HEK293 (cell line): ENCODE measurements around the gene COX7A2.

Source experiments
- CTCF ChIA-PET: fragments of 350-600 bp; formaldehyde crosslinking; extraction: SDS; loops from one replicate; lab custom pipeline; 2021; ENCODE audit warnings: antibody characterized with exemption; lab: Yijun Ruan, JAX
- POLR2A ChIA-PET: fragments of 300-600 bp; formaldehyde crosslinking; extraction: SDS; loops from one replicate; lab custom pipeline; 2020; ENCODE audit warnings: antibody characterized with exemption, inconsistent platforms; lab: Yijun Ruan, JAX
- H3K27ac ChIP-seq: fragments of 200-500 bp; sonication (Bioruptor generic); 2 replicates; pipeline ENCODE4 v1.5.1; 2014; ENCODE audit warnings: low read depth, low read length, control low read depth, inconsistent platforms; ENCODE audit errors: extremely low read depth
- H3K36me3 ChIP-seq, 2 experiments: fragments of 200-500 bp in 1 of 2; sonication (Bioruptor generic) in 1 of 2; 1 replicate in 1 of 2; 2 replicates in 1 of 2; pipeline ENCODE4 v1.5.1; 2014 to 2017; ENCODE audit warnings: inconsistent platforms in 2 of 2, low read length in 2 of 2; ENCODE audit not compliant: control insufficient read depth in 2 of 2, insufficient read depth in 1 of 2
- H3K4me1 ChIP-seq: fragments of 200-500 bp; sonication (Bioruptor generic); 2 replicates; pipeline ENCODE4 v1.5.1; 2014; ENCODE audit warnings: mild to moderate bottlenecking, low read length, inconsistent platforms; ENCODE audit not compliant: control insufficient read depth, insufficient read depth
- H3K4me3 ChIP-seq: 2 replicates; pipeline ENCODE4 v1.5.1; 2011; ENCODE audit warnings: low read depth, mild to moderate bottlenecking, control low read depth, low read length, moderate library complexity
- H3K9me3 ChIP-seq: fragments of 200-500 bp; sonication (Bioruptor generic); 2 replicates; pipeline ENCODE4 v1.5.1; 2014; ENCODE audit warnings: low read depth, low read length, inconsistent platforms; ENCODE audit not compliant: control insufficient read depth, insufficient read depth
- KLF1 ChIP-seq: fragments of 450-650 bp; formaldehyde crosslinking; IDR thresholded peaks from 2 replicates; pipeline ENCODE4 v1.5.1; 2016; ENCODE audit warnings: missing biosample characterization, missing genetic modification characterization
- KLF7 ChIP-seq: fragments of 450-650 bp; formaldehyde crosslinking; IDR thresholded peaks from 2 replicates; pipeline ENCODE4 v1.5.1; 2016; ENCODE audit warnings: missing biosample characterization, missing genetic modification characterization, borderline replicate concordance
- SETDB1 ChIP-seq: IDR thresholded peaks from one replicate; pipeline ENCODE4 v1.6.1; 2017; ENCODE audit warnings: mild to moderate bottlenecking, low read length, moderate library complexity, mixed read lengths; ENCODE audit not compliant: insufficient read length
- TRIM28 ChIP-seq: IDR thresholded peaks from 2 replicates; pipeline ENCODE4 v1.6.1; 2011; ENCODE audit warnings: low read length, control low read depth, borderline replicate concordance
- ZBTB20 ChIP-seq: fragments of 450-650 bp; formaldehyde crosslinking; IDR thresholded peaks from 2 replicates; pipeline ENCODE4 v1.5.1; 2016; ENCODE audit warnings: missing biosample characterization, missing genetic modification characterization
- ZNF132 ChIP-seq: fragments of 450-650 bp; formaldehyde crosslinking; IDR thresholded peaks from 2 replicates; pipeline ENCODE4 v1.5.1; 2017; ENCODE audit warnings: missing biosample characterization, missing genetic modification characterization, borderline replicate concordance
- ZNF521 ChIP-seq: fragments of 450-650 bp; formaldehyde crosslinking; IDR thresholded peaks from 2 replicates; pipeline ENCODE4 v1.5.1; 2017; ENCODE audit warnings: missing biosample characterization, mild to moderate bottlenecking, missing genetic modification characterization
- ZNF558 ChIP-seq: fragments of 450-650 bp; formaldehyde crosslinking; IDR thresholded peaks from 2 replicates; pipeline ENCODE4 v1.5.1; 2016; ENCODE audit warnings: missing biosample characterization, missing genetic modification characterization
- ZNF561 ChIP-seq: fragments of 450-650 bp; IDR thresholded peaks from 2 replicates; pipeline ENCODE4 v1.5.1; 2018; ENCODE audit warnings: missing biosample characterization, missing genetic modification characterization, borderline replicate concordance
- ZNF571 ChIP-seq: fragments of 450-650 bp; formaldehyde crosslinking; IDR thresholded peaks from 2 replicates; pipeline ENCODE4 v1.5.0; 2017; ENCODE audit warnings: missing biosample characterization, missing genetic modification characterization
- ZNF610 ChIP-seq: fragments of 450-650 bp; formaldehyde crosslinking; IDR thresholded peaks from 2 replicates; pipeline ENCODE4 v1.5.1; 2016; ENCODE audit warnings: missing biosample characterization, missing genetic modification characterization, borderline replicate concordance
- ZNF677 ChIP-seq: fragments of 450-650 bp; IDR thresholded peaks from 2 replicates; pipeline ENCODE4 v1.5.0; 2018; ENCODE audit warnings: missing biosample characterization, mild to moderate bottlenecking, missing genetic modification characterization, moderate library complexity
- ZNF776 ChIP-seq: fragments of 450-650 bp; formaldehyde crosslinking; IDR thresholded peaks from 2 replicates; pipeline ENCODE4 v1.5.0; 2017; ENCODE audit warnings: missing biosample characterization, missing genetic modification characterization, borderline replicate concordance
- ZNF791 ChIP-seq: fragments of 450-650 bp; formaldehyde crosslinking; IDR thresholded peaks from 2 replicates; pipeline ENCODE4 v1.5.1; 2016; ENCODE audit warnings: missing biosample characterization, missing genetic modification characterization
- TF ChIP-seq, protein P1 (sequence below): fragments of 450-650 bp; formaldehyde crosslinking; IDR thresholded peaks from 2 replicates; pipeline ENCODE4 v1.5.1; 2016; ENCODE audit warnings: missing biosample characterization, missing genetic modification characterization
- TF ChIP-seq, protein P2 (sequence below): fragments of 450-650 bp; formaldehyde crosslinking; IDR thresholded peaks from 2 replicates; pipeline ENCODE4 v1.5.1; 2016; ENCODE audit warnings: missing biosample characterization, missing genetic modification characterization
- TF ChIP-seq, protein P3 (sequence below): fragments of 450-650 bp; formaldehyde crosslinking; IDR thresholded peaks from 2 replicates; pipeline ENCODE4 v1.5.1; 2016; ENCODE audit warnings: missing biosample characterization, missing genetic modification characterization
- TF ChIP-seq, protein P4 (sequence below): fragments of 450-650 bp; formaldehyde crosslinking; IDR thresholded peaks from 2 replicates; pipeline ENCODE4 v1.5.1; 2016; ENCODE audit warnings: missing biosample characterization, missing genetic modification characterization
- TF ChIP-seq, protein P5 (sequence below): fragments of 450-650 bp; formaldehyde crosslinking; IDR thresholded peaks from 2 replicates; pipeline ENCODE4 v1.5.1; 2017; ENCODE audit warnings: missing biosample characterization, missing genetic modification characterization
- TF ChIP-seq, protein P6 (sequence below): fragments of 450-650 bp; formaldehyde crosslinking; conservative IDR thresholded peaks from 2 replicates; pipeline ENCODE4 v1.5.1; 2016; ENCODE audit warnings: low read depth, missing biosample characterization, missing genetic modification characterization

The COX7A2 gene

DNA sequence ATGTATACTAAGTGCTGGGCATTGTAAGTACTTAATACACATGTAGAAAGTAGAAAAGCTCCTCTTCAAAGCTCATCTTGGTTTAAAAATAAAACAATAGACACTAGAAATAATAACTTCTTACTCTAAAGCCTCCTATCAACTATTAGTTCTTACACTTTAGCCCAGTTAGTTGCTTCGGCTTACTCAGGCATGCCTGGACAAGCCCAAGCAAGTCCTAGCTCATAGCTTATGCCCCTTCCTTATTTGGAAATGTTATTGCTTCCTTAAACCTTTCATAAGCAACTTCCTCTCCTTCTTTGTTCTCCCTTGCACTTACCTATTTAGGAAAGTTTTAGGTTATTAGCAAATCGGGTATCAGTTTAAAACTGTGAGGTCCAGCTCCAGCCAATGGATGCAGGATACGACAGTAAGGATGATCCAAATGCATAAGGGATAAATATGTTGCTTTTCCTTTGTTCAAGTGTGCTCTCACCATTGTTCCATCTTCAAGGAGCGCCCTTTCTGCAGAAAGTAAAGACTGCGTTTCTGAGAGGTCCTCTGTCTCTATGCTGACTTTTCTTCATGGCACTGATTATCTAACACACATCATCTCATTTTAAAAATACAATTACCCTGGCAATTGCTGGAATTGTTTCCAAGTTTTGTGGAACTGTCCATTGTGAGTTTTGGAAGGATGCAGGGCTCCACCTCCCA is 28.7 kb upstream of the COX7A2 start:
- CTCF ChIA-PET: interaction anchor here (0.6 to 2.6 kb wide), 5 partner anchors 43 to 1942 kb away, joined by 3 to 8 read pairs (median 3); no protein-coding TSS in a partner anchor
- peak overlapping the region; percentile 4; the same call in 1 of the 2 replicates for H3K27ac ChIP-seq
- H3K9me3 ChIP-seq: 0 out of 2 replicates have a peak, but pooled peaks cover 2% of the 10 kb centered on the region
- no peak overlapping the region for H3K4me3 ChIP-seq
- H3K4me1 ChIP-seq: peaks cover 9% of the 10 kb centered on the region
- H3K36me3 ChIP-seq: peaks cover 0 to 22% of the 10 kb centered on the region in 2 experiments; a peak in 1 of 3 replicates
- POLR2A ChIA-PET: interaction anchor here (1.2 to 1.6 kb wide), 2 partner anchors 13 to 29 kb away, joined by 4 read pairs; partner anchors contain the start of genes COX7A2 and TMEM30A
- TF ChIP-seq ZNF610 (tag by site-specific recombination) (no peak), ZNF791 (tag by site-specific recombination) (no peak), KLF7 (no peak), TRIM28 (peak; percentile 97), ZNF776 (no peak), ZNF561 (tag by site-specific recombination) (peak; percentile 76; the same call in 1 of the 2 replicates), ZBTB20 (tag by site-specific recombination) (no peak), SETDB1 (peak; percentile 99), ZNF132 (tag by site-specific recombination) (no peak), ZNF558 (tag by site-specific recombination) (no peak), ZNF571 (tag by site-specific recombination) (no peak), ZNF677 (tag by site-specific recombination) (no peak), ZNF521 (tag by site-specific recombination) (no peak), KLF1 (tag by site-specific recombination) (no peak)
- TF ChIP-seq, protein P1, sequence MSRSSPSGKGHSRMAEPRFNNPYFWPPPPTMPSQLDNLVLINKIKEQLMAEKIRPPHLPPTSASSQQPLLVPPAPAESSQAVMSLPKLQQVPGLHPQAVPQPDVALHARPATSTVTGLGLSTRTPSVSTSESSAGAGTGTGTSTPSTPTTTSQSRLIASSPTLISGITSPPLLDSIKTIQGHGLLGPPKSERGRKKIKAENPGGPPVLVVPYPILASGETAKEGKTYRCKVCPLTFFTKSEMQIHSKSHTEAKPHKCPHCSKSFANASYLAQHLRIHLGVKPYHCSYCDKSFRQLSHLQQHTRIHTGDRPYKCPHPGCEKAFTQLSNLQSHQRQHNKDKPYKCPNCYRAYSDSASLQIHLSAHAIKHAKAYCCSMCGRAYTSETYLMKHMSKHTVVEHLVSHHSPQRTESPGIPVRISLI (tag by site-specific recombination): no peak
- TF ChIP-seq, protein P2, sequence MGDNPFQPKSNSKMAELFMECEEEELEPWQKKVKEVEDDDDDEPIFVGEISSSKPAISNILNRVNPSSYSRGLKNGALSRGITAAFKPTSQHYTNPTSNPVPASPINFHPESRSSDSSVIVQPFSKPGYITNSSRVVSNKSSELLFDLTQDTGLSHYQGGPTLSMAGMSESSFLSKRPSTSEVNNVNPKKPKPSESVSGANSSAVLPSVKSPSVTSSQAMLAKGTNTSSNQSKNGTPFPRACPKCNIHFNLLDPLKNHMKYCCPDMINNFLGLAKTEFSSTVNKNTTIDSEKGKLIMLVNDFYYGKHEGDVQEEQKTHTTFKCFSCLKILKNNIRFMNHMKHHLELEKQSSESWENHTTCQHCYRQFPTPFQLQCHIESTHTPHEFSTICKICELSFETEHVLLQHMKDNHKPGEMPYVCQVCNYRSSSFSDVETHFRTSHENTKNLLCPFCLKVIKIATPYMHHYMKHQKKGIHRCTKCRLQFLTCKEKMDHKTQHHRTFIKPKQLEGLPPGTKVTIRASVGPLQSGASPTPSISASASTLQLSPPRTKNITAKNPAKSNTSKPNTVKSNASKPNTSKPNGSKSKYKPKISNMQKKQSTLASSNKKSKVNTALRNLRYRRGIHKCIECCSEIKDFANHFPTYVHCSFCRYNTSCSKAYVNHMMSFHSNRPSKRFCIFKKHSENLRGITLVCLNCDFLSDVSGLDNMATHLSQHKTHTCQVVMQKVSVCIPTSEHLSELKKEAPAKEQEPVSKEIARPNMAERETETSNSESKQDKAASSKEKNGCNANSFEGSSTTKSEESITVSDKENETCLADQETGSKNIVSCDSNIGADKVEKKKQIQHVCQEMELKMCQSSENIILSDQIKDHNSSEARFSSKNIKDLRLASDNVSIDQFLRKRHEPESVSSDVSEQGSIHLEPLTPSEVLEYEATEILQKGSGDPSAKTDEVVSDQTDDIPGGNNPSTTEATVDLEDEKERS (tag by site-specific recombination): no peak
- TF ChIP-seq, protein P3, sequence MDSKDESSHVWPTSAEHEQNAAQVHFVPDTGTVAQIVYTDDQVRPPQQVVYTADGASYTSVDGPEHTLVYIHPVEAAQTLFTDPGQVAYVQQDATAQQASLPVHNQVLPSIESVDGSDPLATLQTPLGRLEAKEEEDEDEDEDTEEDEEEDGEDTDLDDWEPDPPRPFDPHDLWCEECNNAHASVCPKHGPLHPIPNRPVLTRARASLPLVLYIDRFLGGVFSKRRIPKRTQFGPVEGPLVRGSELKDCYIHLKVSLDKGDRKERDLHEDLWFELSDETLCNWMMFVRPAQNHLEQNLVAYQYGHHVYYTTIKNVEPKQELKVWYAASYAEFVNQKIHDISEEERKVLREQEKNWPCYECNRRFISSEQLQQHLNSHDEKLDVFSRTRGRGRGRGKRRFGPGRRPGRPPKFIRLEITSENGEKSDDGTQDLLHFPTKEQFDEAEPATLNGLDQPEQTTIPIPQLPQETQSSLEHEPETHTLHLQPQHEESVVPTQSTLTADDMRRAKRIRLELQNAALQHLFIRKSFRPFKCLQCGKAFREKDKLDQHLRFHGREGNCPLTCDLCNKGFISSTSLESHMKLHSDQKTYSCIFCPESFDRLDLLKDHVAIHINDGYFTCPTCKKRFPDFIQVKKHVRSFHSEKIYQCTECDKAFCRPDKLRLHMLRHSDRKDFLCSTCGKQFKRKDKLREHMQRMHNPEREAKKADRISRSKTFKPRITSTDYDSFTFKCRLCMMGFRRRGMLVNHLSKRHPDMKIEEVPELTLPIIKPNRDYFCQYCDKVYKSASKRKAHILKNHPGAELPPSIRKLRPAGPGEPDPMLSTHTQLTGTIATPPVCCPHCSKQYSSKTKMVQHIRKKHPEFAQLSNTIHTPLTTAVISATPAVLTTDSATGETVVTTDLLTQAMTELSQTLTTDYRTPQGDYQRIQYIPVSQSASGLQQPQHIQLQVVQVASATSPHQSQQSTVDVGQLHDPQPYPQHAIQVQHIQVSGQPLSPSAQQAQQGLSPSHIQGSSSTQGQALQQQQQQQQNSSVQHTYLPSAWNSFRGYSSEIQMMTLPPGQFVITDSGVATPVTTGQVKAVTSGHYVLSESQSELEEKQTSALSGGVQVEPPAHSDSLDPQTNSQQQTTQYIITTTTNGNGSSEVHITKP: peak; percentile 36; the same call in 1 of the 2 replicates
- TF ChIP-seq, protein P4, sequence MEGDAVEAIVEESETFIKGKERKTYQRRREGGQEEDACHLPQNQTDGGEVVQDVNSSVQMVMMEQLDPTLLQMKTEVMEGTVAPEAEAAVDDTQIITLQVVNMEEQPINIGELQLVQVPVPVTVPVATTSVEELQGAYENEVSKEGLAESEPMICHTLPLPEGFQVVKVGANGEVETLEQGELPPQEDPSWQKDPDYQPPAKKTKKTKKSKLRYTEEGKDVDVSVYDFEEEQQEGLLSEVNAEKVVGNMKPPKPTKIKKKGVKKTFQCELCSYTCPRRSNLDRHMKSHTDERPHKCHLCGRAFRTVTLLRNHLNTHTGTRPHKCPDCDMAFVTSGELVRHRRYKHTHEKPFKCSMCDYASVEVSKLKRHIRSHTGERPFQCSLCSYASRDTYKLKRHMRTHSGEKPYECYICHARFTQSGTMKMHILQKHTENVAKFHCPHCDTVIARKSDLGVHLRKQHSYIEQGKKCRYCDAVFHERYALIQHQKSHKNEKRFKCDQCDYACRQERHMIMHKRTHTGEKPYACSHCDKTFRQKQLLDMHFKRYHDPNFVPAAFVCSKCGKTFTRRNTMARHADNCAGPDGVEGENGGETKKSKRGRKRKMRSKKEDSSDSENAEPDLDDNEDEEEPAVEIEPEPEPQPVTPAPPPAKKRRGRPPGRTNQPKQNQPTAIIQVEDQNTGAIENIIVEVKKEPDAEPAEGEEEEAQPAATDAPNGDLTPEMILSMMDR (tag by site-specific recombination): no peak
- TF ChIP-seq, protein P5, sequence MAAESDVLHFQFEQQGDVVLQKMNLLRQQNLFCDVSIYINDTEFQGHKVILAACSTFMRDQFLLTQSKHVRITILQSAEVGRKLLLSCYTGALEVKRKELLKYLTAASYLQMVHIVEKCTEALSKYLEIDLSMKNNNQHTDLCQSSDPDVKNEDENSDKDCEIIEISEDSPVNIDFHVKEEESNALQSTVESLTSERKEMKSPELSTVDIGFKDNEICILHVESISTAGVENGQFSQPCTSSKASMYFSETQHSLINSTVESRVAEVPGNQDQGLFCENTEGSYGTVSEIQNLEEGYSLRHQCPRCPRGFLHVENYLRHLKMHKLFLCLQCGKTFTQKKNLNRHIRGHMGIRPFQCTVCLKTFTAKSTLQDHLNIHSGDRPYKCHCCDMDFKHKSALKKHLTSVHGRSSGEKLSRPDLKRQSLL (tag by site-specific recombination): no peak
- TF ChIP-seq, protein P6, sequence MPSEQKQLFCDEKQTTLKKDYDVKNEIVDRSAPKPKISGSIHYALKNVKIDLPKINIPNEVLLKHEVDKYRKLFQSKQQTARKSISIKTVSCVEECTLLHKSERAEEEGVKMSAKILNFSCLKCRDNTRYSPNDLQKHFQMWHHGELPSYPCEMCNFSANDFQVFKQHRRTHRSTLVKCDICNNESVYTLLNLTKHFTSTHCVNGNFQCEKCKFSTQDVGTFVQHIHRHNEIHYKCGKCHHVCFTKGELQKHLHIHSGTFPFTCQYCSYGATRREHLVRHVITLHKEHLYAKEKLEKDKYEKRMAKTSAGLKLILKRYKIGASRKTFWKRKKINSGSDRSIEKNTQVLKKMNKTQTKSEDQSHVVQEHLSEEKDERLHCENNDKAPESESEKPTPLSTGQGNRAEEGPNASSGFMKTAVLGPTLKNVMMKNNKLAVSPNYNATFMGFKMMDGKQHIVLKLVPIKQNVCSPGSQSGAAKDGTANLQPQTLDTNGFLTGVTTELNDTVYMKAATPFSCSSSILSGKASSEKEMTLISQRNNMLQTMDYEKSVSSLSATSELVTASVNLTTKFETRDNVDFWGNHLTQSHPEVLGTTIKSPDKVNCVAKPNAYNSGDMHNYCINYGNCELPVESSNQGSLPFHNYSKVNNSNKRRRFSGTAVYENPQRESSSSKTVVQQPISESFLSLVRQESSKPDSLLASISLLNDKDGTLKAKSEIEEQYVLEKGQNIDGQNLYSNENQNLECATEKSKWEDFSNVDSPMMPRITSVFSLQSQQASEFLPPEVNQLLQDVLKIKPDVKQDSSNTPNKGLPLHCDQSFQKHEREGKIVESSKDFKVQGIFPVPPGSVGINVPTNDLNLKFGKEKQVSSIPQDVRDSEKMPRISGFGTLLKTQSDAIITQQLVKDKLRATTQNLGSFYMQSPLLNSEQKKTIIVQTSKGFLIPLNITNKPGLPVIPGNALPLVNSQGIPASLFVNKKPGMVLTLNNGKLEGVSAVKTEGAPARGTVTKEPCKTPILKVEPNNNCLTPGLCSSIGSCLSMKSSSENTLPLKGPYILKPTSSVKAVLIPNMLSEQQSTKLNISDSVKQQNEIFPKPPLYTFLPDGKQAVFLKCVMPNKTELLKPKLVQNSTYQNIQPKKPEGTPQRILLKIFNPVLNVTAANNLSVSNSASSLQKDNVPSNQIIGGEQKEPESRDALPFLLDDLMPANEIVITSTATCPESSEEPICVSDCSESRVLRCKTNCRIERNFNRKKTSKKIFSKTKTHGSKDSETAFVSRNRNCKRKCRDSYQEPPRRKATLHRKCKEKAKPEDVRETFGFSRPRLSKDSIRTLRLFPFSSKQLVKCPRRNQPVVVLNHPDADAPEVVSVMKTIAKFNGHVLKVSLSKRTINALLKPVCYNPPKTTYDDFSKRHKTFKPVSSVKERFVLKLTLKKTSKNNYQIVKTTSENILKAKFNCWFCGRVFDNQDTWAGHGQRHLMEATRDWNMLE (tag by site-specific recombination): no peak
